ENCODE data around the gene SAMD8.

Gene SAMD8

GRCh38 chr10:75089634-75090033 is 21.8 kb upstream of the SAMD8 start:
- TF ChIP-seq CTCF (IDR thresholded peaks at IDR 0.05): no peak

- TF ChIP-seq CTCF (IDR thresholded peaks at IDR 0.05): no peak
Measured at GRCh38 chr10:75091146-75091545, 20.3 kb upstream of the SAMD8 start.

- TF ChIP-seq CTCF (IDR thresholded peaks at IDR 0.05): no peak
Measured at GRCh38 chr10:75094465-75094864, 17.0 kb upstream of the SAMD8 start.

GRCh38 chr10:75095631-75096030 is 15.8 kb upstream of the SAMD8 start:
- no peak for TF ChIP-seq CTCF (IDR thresholded peaks at IDR 0.05)

- TF ChIP-seq CTCF (IDR thresholded peaks at IDR 0.05): no peak
Measured at GRCh38 chr10:75096749-75097148, 14.7 kb upstream of the SAMD8 start.

- no peak; the same call in 1 of the 2 replicates for TF ChIP-seq CTCF (IDR thresholded peaks at IDR 0.05)
Measured at GRCh38 chr10:75097666-75098285, 13.7 kb upstream of the SAMD8 start.

- TF ChIP-seq CTCF (IDR thresholded peaks at IDR 0.05): no peak
Measured at GRCh38 chr10:75098902-75099673, 12.4 kb upstream of the SAMD8 start.

Data from LNCAP (cell line).